ENCODE results near the gene ITPA. TPM values are rescaled to one million over a fixed set of nuclear protein-coding genes. Genes with fewer than 3 reads are reported as not detected.

The ITPA gene
- total and polyA plus RNA-seq, 2 of the 8 experiments (the other 6 are each of a cell fraction or from before 2014, with no cell fraction given), result 88.2 to 94.0 TPM

GRCh38 chr20:3164043-3164762, 45.1 kb upstream of the ITPA start (continued):
- TF ChIP-seq CHD7 (IDR thresholded peaks at IDR 0.05; ENCODE audit: insufficient replicate concordance, low read length) (no peak), EP300 (IDR thresholded peaks at IDR 0.05; ENCODE audit: borderline replicate concordance in 1 of 2, low read depth in 2 of 2, low read length in 2 of 2) (no peak), NRF1 (IDR thresholded peaks at IDR 0.05; ENCODE audit: low read depth, low read length) (no peak), RBBP5 (IDR thresholded peaks at IDR 0.05; ENCODE audit: borderline replicate concordance, low read depth, low read length) (no peak)
- TF ChIP-seq, protein P1, sequence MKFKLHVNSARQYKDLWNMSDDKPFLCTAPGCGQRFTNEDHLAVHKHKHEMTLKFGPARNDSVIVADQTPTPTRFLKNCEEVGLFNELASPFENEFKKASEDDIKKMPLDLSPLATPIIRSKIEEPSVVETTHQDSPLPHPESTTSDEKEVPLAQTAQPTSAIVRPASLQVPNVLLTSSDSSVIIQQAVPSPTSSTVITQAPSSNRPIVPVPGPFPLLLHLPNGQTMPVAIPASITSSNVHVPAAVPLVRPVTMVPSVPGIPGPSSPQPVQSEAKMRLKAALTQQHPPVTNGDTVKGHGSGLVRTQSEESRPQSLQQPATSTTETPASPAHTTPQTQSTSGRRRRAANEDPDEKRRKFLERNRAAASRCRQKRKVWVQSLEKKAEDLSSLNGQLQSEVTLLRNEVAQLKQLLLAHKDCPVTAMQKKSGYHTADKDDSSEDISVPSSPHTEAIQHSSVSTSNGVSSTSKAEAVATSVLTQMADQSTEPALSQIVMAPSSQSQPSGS (IDR thresholded peaks at IDR 0.05; ENCODE audit: low read length), result no peak
